ENCODE data around the gene GCSH. TPM values are rescaled to one million over a fixed set of nuclear protein-coding genes. Genes with fewer than 3 reads are reported as not detected.
"Not testable (repeated sequence)": the region's sequence is repeated elsewhere in the genome, so short reads cannot be mapped to it uniquely, and the experiment has no call there.

GCSH gene
- total RNA-seq, 1 experiment from 2014 or later, result 109 TPM

DNA sequence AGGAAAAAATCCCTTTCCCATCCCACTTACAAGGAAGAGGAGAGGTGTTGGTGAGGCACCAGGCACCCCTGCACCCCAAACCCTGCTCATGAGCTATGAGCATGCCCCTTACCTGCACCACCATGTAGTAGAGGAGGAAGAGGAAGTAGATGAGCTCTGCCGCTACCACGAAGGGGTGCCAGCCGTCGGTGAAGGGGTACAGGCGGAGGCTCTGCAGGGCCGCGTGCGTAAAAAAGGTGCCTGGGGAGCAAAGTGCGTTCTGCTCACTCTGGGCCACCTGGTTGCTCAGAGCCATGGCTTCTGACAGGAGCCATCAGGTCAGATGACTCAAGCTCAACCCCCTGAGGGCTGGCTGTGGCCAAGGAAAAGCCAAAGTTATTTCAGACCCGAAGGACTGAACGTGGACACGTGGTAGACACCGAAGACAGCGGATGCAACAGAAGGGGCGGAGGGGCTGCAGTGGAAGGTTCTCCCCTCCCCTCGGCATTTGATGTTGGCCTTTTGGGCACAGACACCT, 25.3 kb upstream of the GCSH start:
- no peaks in the 10 kb centered on the region for H3K9me3 Mint-ChIP-seq (ENCODE audit: low read depth, unreplicated experiment)
- no peak for DNase-seq
- intact Hi-C loops (cut with micrococcal nuclease; ENCODE audit: unreplicated experiment), result no loop called here
- no peaks in the 10 kb centered on the region for H3K4me1 Mint-ChIP-seq (ENCODE audit: low read depth, unreplicated experiment)
- H3K36me3 Mint-ChIP-seq (ENCODE audit: insufficient read depth, unreplicated experiment), result no peaks in the 10 kb centered on the region
- H3K27me3 Mint-ChIP-seq (ENCODE audit: unreplicated experiment), result no peaks in the 10 kb centered on the region
- BruUV-seq (replicated peaks), result no TSS peak
- no peak overlapping the region for H3K27ac Mint-ChIP-seq (ENCODE audit: unreplicated experiment)
- TF ChIP-seq, protein P1, sequence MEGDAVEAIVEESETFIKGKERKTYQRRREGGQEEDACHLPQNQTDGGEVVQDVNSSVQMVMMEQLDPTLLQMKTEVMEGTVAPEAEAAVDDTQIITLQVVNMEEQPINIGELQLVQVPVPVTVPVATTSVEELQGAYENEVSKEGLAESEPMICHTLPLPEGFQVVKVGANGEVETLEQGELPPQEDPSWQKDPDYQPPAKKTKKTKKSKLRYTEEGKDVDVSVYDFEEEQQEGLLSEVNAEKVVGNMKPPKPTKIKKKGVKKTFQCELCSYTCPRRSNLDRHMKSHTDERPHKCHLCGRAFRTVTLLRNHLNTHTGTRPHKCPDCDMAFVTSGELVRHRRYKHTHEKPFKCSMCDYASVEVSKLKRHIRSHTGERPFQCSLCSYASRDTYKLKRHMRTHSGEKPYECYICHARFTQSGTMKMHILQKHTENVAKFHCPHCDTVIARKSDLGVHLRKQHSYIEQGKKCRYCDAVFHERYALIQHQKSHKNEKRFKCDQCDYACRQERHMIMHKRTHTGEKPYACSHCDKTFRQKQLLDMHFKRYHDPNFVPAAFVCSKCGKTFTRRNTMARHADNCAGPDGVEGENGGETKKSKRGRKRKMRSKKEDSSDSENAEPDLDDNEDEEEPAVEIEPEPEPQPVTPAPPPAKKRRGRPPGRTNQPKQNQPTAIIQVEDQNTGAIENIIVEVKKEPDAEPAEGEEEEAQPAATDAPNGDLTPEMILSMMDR (IDR thresholded peaks at IDR 0.05; ENCODE audit: unreplicated experiment), result no peak
- no peak overlapping the region for H3K4me3 Mint-ChIP-seq (ENCODE audit: low read depth, unreplicated experiment)
- CTCF ChIA-PET, result no interaction called here

DNA sequence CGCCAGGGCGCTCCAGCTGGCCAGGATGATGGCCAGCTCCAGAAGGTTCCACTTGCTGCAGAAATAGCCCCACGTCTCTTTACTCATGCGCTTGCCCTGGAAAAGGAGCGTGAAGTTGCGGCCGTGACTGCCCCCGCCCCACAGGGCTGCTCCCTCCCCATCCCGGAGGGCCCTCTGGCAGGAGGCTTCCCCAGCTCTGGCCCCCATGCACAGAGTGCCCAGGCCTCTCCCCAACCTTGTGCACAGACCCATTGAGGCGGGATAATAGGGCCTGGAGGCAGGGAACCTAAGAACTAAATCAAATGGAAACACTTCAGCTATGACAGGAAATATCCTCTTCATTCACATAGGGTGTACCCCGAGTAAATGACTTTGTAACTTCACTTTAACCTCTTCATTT, 21.2 kb upstream of the GCSH start:
- Mint-ChIP-seq H3K27me3 (ENCODE audit: unreplicated experiment) (no peaks in the 10 kb centered on the region), H3K27ac (ENCODE audit: unreplicated experiment) (no peak overlapping the region), H3K4me1 (ENCODE audit: low read depth, unreplicated experiment) (no peaks in the 10 kb centered on the region), H3K4me3 (ENCODE audit: low read depth, unreplicated experiment) (no peak overlapping the region), H3K9me3 (ENCODE audit: low read depth, unreplicated experiment) (no peaks in the 10 kb centered on the region), H3K36me3 (ENCODE audit: insufficient read depth, unreplicated experiment) (no peaks in the 10 kb centered on the region)
- TF ChIP-seq, protein P1 (IDR thresholded peaks at IDR 0.05; ENCODE audit: unreplicated experiment), result no peak
- intact Hi-C loops (cut with micrococcal nuclease; ENCODE audit: unreplicated experiment), result no loop called here
- no TSS peak for BruUV-seq (replicated peaks)
- no peak for DNase-seq
- CTCF ChIA-PET, result no interaction called here

DNA sequence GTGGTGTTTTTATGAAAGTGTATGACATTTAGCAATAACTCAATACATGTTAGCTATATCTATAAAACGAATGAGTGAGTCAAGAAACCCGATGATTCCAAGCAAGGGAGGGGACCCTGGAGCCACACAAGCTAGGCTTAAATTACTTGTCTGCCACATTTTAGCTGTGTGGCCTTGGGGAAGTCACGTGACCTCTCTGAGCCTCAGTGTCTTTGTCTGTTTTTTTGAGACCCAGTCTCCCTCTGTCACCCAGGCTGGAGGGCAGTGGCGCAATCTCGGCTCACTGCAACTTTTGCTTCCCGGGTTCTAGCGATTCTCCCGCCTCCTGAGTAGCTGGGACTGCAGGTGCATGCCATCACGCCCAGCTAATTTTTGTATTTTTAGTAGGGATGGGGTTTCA, 20.1 kb upstream of the GCSH start:
- DNase-seq, result no peak
- Mint-ChIP-seq H3K36me3 (ENCODE audit: insufficient read depth, unreplicated experiment) (no peaks in the 10 kb centered on the region), H3K27ac (ENCODE audit: unreplicated experiment) (no peak overlapping the region), H3K4me1 (ENCODE audit: low read depth, unreplicated experiment) (no peaks in the 10 kb centered on the region), H3K27me3 (ENCODE audit: unreplicated experiment) (no peaks in the 10 kb centered on the region), H3K4me3 (ENCODE audit: low read depth, unreplicated experiment) (no peak overlapping the region), H3K9me3 (ENCODE audit: low read depth, unreplicated experiment) (no peaks in the 10 kb centered on the region)
- intact Hi-C loops (cut with micrococcal nuclease; ENCODE audit: unreplicated experiment), result no loop called here
- BruUV-seq (replicated peaks), result no TSS peak
- TF ChIP-seq, protein P1 (IDR thresholded peaks at IDR 0.05; ENCODE audit: unreplicated experiment), result no peak
- CTCF ChIA-PET, result interaction anchor here (0.5 kb wide), 1 partner anchor 10 kb away, joined by 4 read pairs; no protein-coding TSS in a partner anchor

DNA sequence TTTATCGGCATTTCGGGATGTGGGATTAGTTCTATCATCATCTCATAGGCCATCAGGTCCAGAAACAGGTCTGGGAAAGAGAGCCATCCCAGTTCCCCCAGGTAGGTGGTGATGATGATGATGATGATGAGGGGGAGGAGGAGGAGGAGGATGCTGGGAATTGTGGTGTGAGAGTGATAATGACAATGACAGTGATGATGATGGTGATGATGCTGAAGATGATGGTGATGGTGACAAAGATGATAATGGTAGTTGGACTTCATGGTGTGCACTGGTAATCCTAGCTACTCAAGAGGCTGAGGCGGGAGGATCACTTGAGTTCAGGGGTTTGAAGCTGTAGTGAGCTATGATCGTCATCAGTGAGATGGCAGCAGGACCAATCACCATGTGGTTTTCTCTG, 16.3 kb upstream of the GCSH start:
- no peak for DNase-seq
- Mint-ChIP-seq H3K36me3 (ENCODE audit: insufficient read depth, unreplicated experiment) (peaks cover 4% of the 10 kb centered on the region), H3K4me1 (ENCODE audit: low read depth, unreplicated experiment) (peaks cover 10% of the 10 kb centered on the region), H3K4me3 (ENCODE audit: low read depth, unreplicated experiment) (no peak overlapping the region), H3K9me3 (ENCODE audit: low read depth, unreplicated experiment) (no peaks in the 10 kb centered on the region), H3K27ac (ENCODE audit: unreplicated experiment) (no peak overlapping the region), H3K27me3 (ENCODE audit: unreplicated experiment) (no peaks in the 10 kb centered on the region)
- no TSS peak for BruUV-seq (replicated peaks)
- CTCF ChIA-PET, result no interaction called here
- intact Hi-C loops (cut with micrococcal nuclease; ENCODE audit: unreplicated experiment), result no loop called here
- TF ChIP-seq, protein P1 (IDR thresholded peaks at IDR 0.05; ENCODE audit: unreplicated experiment), result no peak

DNA sequence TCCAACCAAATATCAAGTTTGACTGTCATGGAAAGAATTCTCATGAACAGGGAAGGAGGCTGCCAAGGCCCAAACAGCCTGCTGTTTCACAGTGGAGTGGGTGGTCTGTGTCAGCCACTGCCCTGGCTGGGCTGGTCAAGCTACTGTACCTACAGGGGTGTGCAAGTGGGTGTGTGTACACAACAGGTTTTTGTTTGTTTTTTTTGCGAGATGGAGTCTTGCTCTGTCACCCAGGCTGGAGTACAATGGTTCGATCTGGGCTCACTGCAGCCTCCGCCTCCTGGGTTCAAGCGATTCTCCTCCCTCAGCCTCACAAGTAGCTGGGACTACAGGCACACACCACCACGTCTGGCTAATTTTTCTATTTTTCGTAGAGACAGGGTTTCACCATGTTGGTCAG, 13.1 kb upstream of the GCSH start:
- CTCF ChIA-PET; intact Hi-C loops (cut with micrococcal nuclease; ENCODE audit: unreplicated experiment): not testable (repeated sequence)
- peaks cover 10% of the 10 kb centered on the region for H3K36me3 Mint-ChIP-seq (ENCODE audit: insufficient read depth, unreplicated experiment)

More for the DNA sequence above, 13.1 kb upstream of the GCSH start:
- not testable (repeated sequence) for BruUV-seq (replicated peaks); H3K27me3 Mint-ChIP-seq (ENCODE audit: unreplicated experiment); DNase-seq; H3K9me3 Mint-ChIP-seq (ENCODE audit: low read depth, unreplicated experiment); H3K27ac Mint-ChIP-seq (ENCODE audit: unreplicated experiment); H3K4me3 Mint-ChIP-seq (ENCODE audit: low read depth, unreplicated experiment)
- peaks cover 18% of the 10 kb centered on the region for H3K4me1 Mint-ChIP-seq (ENCODE audit: low read depth, unreplicated experiment)

Measured in Calu3 (cell line).